Measurements from ENCODE around the gene INHA.

INHA gene

DNA sequence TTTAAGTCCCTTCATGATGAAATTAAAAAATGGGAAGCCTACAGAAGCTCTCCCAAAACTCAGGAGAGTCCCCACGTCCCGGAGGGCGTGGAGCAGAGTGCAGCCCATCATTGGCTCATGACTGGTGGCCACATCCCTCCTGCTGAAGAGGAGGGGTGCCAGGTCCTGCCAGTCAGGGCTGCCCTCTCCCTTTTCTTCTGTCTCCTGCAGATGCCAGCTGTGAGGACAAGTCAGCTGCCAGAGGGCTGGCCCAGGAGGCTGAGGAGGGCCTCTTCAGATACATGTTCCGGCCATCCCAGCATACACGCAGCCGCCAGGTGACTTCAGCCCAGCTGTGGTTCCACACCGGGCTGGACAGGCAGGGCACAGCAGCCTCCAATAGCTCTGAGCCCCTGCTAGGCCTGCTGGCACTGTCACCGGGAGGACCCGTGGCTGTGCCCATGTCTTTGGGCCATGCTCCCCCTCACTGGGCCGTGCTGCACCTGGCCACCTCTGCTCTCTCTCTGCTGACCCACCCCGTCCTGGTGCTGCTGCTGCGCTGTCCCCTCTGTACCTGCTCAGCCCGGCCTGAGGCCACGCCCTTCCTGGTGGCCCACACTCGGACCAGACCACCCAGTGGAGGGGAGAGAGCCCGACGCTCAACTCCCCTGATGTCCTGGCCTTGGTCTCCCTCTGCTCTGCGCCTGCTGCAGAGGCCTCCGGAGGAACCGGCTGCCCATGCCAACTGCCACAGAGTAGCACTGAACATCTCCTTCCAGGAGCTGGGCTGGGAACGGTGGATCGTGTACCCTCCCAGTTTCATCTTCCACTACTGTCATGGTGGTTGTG, 2.6 kb downstream of the INHA start:
- DNase-seq (ENCODE audit: low read depth), result no peak
- TF ChIP-seq, protein P1, sequence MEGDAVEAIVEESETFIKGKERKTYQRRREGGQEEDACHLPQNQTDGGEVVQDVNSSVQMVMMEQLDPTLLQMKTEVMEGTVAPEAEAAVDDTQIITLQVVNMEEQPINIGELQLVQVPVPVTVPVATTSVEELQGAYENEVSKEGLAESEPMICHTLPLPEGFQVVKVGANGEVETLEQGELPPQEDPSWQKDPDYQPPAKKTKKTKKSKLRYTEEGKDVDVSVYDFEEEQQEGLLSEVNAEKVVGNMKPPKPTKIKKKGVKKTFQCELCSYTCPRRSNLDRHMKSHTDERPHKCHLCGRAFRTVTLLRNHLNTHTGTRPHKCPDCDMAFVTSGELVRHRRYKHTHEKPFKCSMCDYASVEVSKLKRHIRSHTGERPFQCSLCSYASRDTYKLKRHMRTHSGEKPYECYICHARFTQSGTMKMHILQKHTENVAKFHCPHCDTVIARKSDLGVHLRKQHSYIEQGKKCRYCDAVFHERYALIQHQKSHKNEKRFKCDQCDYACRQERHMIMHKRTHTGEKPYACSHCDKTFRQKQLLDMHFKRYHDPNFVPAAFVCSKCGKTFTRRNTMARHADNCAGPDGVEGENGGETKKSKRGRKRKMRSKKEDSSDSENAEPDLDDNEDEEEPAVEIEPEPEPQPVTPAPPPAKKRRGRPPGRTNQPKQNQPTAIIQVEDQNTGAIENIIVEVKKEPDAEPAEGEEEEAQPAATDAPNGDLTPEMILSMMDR (IDR thresholded peaks at IDR 0.05; ENCODE audit: control insufficient read depth, insufficient read depth, low read depth, low read length, missing control alignments), result no peak
- no peak overlapping the region for H3K4me3 ChIP-seq (ENCODE audit: control insufficient read depth, low read depth, low read length)

DNA sequence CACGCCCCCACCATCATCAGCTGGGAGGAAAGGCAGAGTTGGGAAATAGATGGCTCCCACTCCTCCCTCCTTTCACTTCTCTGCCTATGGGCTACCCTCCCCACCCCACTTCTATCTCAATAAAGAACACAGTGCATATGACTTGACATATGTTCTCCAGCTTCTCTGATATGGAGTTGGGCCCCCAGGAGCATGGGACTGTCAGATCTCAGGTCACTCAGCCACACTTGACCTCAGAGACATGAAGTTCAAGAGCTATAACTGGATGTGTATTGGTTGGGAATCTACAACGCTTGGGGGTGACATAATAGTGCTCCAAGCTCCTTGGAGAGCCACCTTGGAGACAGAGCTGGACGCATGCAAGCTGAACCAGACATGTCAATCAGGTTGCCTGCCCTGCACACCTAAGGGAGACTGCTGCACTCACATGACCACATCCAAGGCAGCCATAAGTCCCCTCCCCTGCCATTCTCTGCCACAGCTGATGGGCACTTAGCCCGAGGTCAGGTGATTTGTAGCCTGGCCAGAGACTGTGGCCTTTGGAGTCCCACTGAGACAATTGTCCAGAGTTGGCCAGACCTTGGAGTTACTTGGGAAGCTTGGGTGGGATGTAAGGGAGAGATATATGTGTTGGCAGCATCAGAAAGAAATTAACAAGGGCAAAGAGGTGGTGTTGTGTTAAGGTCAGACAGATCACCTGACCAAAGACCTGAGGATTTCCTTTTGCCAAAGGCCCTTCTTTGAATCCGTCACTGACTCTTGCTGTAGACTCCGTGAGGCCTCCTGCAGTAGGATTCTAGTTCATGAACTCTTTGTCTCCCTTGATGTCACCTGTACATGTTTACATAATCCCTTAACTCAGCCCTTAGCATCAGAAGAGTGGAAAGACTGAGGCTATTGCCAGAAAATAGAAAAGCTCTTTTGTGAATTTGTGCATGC, 3.7 kb downstream of the INHA start:
- DNase-seq (ENCODE audit: low read depth), result no peak
- TF ChIP-seq, protein P1 (IDR thresholded peaks at IDR 0.05; ENCODE audit: control insufficient read depth, insufficient read depth, low read depth, low read length, missing control alignments), result no peak
- no peak overlapping the region for H3K4me3 ChIP-seq (ENCODE audit: control insufficient read depth, low read depth, low read length)

DNA sequence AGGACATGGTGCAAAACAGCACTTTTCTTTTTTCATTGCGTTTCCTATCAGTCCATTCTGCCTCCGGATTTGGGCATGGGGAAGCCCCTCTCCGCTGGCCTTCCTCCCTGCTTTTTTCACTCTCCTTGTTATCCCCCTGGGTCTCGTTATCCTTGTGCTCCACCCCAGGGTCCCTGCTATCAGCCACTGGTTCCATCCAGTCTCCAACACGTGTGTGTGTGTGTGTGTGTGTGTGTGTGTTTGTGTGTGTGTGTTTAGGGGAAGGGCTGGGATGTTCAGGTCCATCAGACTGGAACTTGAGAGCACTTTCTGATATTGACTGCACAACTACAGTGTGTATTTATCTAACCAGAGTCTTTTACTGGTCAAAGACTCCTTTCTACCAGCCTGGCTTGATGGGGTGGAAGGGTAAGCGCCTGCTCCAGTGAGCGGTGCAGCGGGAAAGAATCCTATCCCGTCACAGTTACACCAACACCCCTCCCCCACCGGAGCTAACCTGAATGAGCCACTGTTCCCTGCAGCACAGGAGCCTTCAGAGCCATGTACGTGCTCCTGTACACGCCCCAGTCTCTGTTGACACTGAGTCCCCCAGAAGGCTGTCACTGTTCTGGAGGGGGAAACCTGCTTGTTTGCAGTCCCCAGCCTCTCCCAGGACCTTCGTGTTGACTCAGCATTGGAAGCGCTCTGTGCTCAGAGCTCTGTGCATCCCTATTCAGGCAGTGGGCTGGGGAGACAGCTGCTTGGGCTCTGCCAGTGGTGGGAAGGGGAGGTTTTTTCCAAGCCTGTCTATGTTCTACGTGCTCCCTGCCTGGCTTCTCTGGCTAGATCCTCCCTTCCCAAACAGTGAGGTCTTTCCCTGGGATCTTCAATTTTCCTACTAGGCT, 4.6 kb downstream of the INHA start:
- H3K4me3 ChIP-seq (ENCODE audit: control insufficient read depth, low read depth, low read length), result no peak overlapping the region
- TF ChIP-seq, protein P1 (IDR thresholded peaks at IDR 0.05; ENCODE audit: control insufficient read depth, insufficient read depth, low read depth, low read length, missing control alignments), result no peak
- DNase-seq (ENCODE audit: low read depth), result no peak

DNA sequence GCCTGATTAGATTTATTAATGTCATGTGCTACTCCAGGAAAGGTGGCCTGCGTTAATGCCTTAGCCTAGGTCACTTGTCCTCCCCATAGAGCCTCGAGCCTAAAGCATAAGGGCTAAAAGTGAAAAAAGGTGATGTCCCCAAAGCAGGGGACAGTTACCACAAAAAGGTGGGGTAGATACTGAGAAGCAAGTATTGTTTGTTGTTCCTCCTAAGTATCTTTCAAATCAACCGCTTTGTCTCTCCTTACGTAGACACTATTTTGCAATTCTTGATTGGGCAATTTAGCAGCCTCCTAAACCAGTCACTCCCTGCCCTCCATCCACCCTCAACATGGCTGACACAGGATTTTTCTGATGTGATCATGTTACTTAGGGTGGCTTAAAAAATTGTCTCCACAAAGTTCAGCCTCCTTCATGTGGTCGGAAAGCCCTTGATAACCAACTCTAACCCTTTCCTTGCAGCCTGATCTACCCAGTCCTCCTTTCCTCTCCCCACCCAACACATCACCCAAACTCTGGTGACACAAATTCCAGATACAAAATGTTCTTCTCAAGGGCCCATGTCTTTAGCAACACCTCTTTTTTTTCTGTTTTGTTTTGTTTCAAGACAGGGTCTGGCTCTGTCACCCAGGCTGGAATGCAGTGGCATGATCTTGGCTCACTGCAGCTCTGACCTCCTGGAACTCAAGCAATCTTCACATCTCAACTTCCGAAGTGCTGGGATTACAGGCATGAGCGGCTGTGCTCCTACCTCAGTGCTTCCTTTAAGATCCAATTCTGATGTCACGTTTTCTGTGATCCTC, 6.9 kb downstream of the INHA start:
- no peak overlapping the region for H3K4me3 ChIP-seq (ENCODE audit: control insufficient read depth, low read depth, low read length)
- no peak for DNase-seq (ENCODE audit: low read depth)
- TF ChIP-seq, protein P1 (IDR thresholded peaks at IDR 0.05; ENCODE audit: control insufficient read depth, insufficient read depth, low read depth, low read length, missing control alignments), result no peak

DNA sequence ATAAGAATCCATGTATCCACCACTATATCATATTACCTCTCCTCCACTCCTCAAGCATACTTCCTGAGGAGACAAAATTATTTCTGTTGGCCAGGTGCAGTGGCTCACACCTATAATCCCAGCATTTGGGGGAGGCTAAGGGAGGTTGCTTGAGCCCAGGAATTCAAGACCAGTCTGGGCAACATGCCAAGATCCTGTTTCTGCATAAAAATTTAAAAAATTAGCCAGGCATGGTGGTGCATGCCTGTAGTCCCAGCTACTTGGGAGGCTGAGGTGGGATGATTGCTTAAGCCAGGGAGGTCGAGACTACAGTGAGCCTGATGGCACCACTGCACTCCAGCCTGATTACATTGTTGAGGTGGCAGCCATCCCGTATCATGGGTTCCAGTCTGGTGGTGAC, 9.2 kb downstream of the INHA start:
- DNase-seq (ENCODE audit: low read depth), result no peak
- no peak overlapping the region for H3K4me3 ChIP-seq (ENCODE audit: control insufficient read depth, low read depth, low read length)
- TF ChIP-seq, protein P1 (IDR thresholded peaks at IDR 0.05; ENCODE audit: control insufficient read depth, insufficient read depth, low read depth, low read length, missing control alignments), result no peak
